HUDEP-2 (cell line): ENCODE results near the gene LENEP.

Experiments
- DNase-seq, 76 experiments: peaks; one replicate each; lab custom pipeline; 2025; ENCODE audit not compliant: unreplicated experiment in 76 of 76; lab: John Stamatoyannopoulos, UW

LENEP gene

GRCh38 chr1:155022136-155022926 lies 28.9 kb downstream of the LENEP start:
- no peak for DNase-seq

- DNase-seq: peak in 63 of 76 experiments; percentile 17 to 74 (median 43)
Observed at GRCh38 chr1:155022927-155023236, 29.5 kb downstream of the LENEP start.

- no peak for DNase-seq
Observed at GRCh38 chr1:155023627-155024026, 30.2 kb downstream of the LENEP start.

- DNase-seq: no peak
Observed at GRCh38 chr1:155024315-155024714, 30.9 kb downstream of the LENEP start.

GRCh38 chr1:155026154-155026553 lies 32.8 kb downstream of the LENEP start:
- DNase-seq: no peak

- DNase-seq: peak in 1 of 76 experiments; percentile 4
Observed at GRCh38 chr1:155026588-155026987, 33.2 kb downstream of the LENEP start.

- no peak for DNase-seq
Observed at GRCh38 chr1:155029513-155030242, 36.3 kb downstream of the LENEP start.

GRCh38 chr1:155030243-155030795 lies 36.9 kb downstream of the LENEP start:
- DNase-seq: no peak

GRCh38 chr1:155030899-155031298 lies 37.5 kb downstream of the LENEP start:
- DNase-seq: no peak

GRCh38 chr1:155032886-155033285 lies 39.5 kb downstream of the LENEP start:
- DNase-seq: no peak

- no peak for DNase-seq
Observed at GRCh38 chr1:155033524-155033923, 40.1 kb downstream of the LENEP start, which contains the start of the genes DCST1 and DCST2. DCST1 (plus strand) TSS chr1:155033824; CDS start chr1:155034037, 213 bp downstream. DCST2 (minus strand) TSS chr1:155033781; CDS start chr1:155033701, 80 bp downstream.

GRCh38 chr1:155034318-155035208 lies 41.2 kb downstream of the LENEP start:
- no peak for DNase-seq

- DNase-seq: no peak
Observed at GRCh38 chr1:155035936-155036335, 42.5 kb downstream of the LENEP start.

- no peak for DNase-seq
Observed at GRCh38 chr1:155037043-155037442, 43.7 kb downstream of the LENEP start.

- DNase-seq: no peak
Observed at GRCh38 chr1:155037851-155038441, 44.6 kb downstream of the LENEP start.

- no peak for DNase-seq
Observed at GRCh38 chr1:155038602-155039307, 45.4 kb downstream of the LENEP start.

GRCh38 chr1:155039308-155039669 lies 45.9 kb downstream of the LENEP start:
- DNase-seq: no peak

- no peak for DNase-seq
Observed at GRCh38 chr1:155040358-155041093, 47.1 kb downstream of the LENEP start.

- no peak for DNase-seq
Observed at GRCh38 chr1:155042789-155043188, 49.4 kb downstream of the LENEP start.
